ENCODE results near the gene CBX4. TPM values are rescaled to one million over a fixed set of nuclear protein-coding genes. Genes with fewer than 3 reads are reported as not detected.

Gene CBX4
- total RNA-seq, 4 donors from 2014 or later, result 0.26 to 8.4 (median 3.5) TPM

- TF ChIP-seq, protein P1, sequence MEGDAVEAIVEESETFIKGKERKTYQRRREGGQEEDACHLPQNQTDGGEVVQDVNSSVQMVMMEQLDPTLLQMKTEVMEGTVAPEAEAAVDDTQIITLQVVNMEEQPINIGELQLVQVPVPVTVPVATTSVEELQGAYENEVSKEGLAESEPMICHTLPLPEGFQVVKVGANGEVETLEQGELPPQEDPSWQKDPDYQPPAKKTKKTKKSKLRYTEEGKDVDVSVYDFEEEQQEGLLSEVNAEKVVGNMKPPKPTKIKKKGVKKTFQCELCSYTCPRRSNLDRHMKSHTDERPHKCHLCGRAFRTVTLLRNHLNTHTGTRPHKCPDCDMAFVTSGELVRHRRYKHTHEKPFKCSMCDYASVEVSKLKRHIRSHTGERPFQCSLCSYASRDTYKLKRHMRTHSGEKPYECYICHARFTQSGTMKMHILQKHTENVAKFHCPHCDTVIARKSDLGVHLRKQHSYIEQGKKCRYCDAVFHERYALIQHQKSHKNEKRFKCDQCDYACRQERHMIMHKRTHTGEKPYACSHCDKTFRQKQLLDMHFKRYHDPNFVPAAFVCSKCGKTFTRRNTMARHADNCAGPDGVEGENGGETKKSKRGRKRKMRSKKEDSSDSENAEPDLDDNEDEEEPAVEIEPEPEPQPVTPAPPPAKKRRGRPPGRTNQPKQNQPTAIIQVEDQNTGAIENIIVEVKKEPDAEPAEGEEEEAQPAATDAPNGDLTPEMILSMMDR (IDR thresholded peaks at IDR 0.05), result no peak
- no peak for TF ChIP-seq POLR2A (IDR thresholded peaks at IDR 0.05)
- no peaks in the 10 kb centered on the region for H3K36me3 ChIP-seq
Measured at GRCh38 chr17:79819085-79819484, 20.2 kb downstream of the CBX4 start.

DNA sequence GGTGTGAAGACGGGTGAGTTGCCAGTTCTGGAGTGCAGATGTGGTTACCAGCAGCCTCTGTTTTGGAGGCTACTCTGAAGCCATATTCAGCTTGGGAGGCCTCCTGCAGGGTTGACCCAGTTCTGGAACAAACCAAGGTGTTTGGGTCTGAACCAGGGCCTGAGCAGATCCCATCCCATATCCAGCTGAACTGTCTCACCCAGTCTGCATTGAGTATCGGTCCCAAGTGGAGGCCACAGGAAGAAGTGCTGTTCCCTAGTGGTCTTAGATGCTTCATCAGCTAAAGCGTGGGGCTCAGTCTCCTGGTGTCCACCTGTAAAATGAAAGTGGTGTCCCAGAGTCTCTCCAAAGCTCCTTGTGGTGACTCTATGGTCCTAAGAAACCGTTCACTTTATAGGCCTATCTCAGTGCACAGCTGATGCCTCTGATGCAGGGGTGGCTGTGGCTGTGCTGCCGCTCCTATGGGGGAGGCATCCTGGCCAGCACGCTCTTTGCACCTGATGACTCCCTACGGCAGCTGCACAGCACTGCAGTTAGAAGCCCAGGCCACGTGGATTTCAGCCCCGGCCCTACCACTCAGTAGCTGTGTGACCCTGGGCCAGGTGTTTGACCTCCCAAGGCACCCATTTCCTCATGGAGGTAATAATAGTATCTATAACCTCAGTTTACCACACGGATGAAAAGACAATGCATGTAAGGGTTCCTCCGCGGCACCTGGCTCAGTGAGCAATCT lies 21.0 kb downstream of the CBX4 start:
- H3K4me3 ChIP-seq, result no peak overlapping the region
- peaks cover 0 to 11% of the 10 kb centered on the region in 2 donors for H3K27me3 ChIP-seq
- no peak for DNase-seq
- intact Hi-C loops (cut with DNase I; ENCODE audit: low total_unique reads), result no loop called here
- no peak overlapping the region for H3K27ac ChIP-seq
- no peaks in the 10 kb centered on the region for H3K9me3 ChIP-seq
- peaks cover 0 to 7% of the 10 kb centered on the region in 2 donors for H3K4me1 ChIP-seq
- TF ChIP-seq, protein P1 (IDR thresholded peaks at IDR 0.05), result no peak
- TF ChIP-seq POLR2A (IDR thresholded peaks at IDR 0.05), result no peak
- H3K36me3 ChIP-seq, result no peaks in the 10 kb centered on the region

More at GRCh38 chr17:79819085-79819484, 20.2 kb downstream of the CBX4 start:
- no peaks in the 10 kb centered on the region for H3K4me1 ChIP-seq
- H3K27ac ChIP-seq, result no peak overlapping the region
- no peaks in the 10 kb centered on the region for H3K9me3 ChIP-seq
- intact Hi-C loops (cut with DNase I; ENCODE audit: low total_unique reads), result no loop called here
- H3K4me3 ChIP-seq, result no peak overlapping the region
- no peak for DNase-seq
- peaks cover 0 to 7% of the 10 kb centered on the region in 2 donors for H3K27me3 ChIP-seq

DNA sequence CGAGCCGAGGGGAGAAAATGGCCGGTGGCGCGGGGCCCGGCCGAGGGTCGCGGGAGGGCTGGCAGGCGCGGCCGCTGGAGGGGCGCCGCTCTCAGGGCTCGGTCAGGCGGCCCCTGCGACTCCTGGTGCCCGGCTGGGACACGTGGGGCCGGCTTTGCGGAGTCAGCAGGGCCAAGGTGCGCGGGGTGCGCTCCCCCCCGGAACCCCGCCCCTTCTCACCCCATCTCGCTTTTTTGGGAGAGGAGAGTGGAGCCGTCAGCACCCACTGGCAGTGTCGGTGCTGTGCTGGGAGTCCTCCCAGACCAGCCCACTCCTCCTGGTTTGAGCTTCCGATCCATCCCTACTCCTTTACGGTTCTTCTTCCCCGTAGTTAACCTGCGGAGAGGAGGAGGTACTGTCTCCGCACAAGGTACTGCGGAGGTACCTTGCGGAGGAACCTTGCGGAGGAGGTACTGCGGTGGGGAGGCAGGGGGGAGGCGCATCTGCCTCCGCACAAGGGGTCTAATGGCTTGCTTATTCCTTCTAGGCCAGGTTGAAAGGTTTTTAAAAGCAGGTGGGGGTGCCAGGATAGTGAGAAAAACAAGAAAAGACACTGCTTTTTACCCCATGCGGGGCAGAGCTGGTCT lies 23.3 kb downstream of the CBX4 start:
- peaks cover 0 to 24% of the 10 kb centered on the region in 2 donors for H3K4me1 ChIP-seq
- H3K9me3 ChIP-seq, result no peaks in the 10 kb centered on the region
- no peak overlapping the region for H3K27ac ChIP-seq
- no peaks in the 10 kb centered on the region for H3K36me3 ChIP-seq
- no peak for DNase-seq
- H3K27me3 ChIP-seq, result peaks cover 18 to 32% of the 10 kb centered on the region in 2 donors
- TF ChIP-seq, protein P1 (IDR thresholded peaks at IDR 0.05), result no peak
- no peak for TF ChIP-seq POLR2A (IDR thresholded peaks at IDR 0.05)
- intact Hi-C loops (cut with DNase I; ENCODE audit: low total_unique reads), result no loop called here
- H3K4me3 ChIP-seq, result no peak overlapping the region

DNA sequence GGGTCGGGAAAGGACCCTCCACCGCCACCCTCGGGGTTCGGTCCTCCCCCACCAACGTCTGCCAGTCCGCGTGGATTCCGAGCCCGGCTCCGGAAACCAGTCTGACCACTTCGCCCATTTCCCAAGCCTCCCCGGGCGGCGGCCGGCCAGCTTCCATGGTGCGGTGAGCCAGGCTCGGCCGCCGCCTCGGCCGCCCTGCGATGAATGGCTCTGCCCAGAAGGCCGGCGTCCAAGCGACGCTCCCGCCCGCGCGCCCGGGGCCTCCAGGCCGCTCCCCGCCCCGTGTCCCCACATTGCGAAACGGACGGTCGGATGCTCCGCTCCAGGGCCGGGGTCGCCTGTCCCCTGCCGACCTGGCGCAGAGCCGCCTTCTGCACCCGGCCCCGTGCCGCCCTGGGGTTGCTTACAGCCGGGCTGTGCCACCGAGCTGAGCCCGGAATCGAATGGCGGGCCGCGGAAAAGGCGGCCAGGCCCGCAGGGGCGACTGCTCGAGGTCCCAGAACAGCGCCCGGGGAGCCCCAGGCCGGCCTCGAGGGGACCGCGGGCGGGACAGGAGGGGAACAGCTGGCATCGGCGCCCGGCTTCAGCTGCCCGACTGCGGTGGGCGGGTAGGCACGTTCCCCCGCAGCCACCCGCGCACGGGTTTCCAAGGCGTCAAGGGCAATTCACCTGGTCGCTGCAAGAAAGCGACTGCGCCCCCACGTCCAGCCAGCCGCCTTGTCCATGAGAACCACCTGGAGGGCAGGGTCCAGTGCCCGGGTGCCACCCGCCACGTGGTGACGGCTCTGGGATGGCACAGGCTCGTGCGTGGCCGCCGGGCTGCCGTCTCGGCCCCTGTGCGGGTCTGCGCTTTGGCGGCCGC lies 24.0 kb downstream of the CBX4 start:
- peaks cover 26 to 39% of the 10 kb centered on the region in 2 donors for H3K27me3 ChIP-seq

More for the DNA sequence above, 24.0 kb downstream of the CBX4 start:
- intact Hi-C loops (cut with DNase I; ENCODE audit: low total_unique reads), result no loop called here
- no peak for DNase-seq
- TF ChIP-seq, protein P1 (IDR thresholded peaks at IDR 0.05), result no peak
- peak in 1 of 2 donors; percentile 11 for TF ChIP-seq POLR2A (IDR thresholded peaks at IDR 0.05)
- Histone ChIP-seq H3K9me3 (no peaks in the 10 kb centered on the region), H3K4me1 (peaks cover 0 to 30% of the 10 kb centered on the region in 2 donors), H3K4me3 (no peak overlapping the region), H3K36me3 (no peaks in the 10 kb centered on the region), H3K27ac (no peak overlapping the region)
